T-helper 17 cell (primary cell): Measurements from ENCODE around the gene ATPAF1. TPM values are rescaled to one million over a fixed set of nuclear protein-coding genes. Genes with fewer than 3 reads are reported as not detected.

Experiments
- ATAC-seq: fragments of 150-1000 bp; cut with Tn5 transposase; 2 replicates; pipeline ENCODE4 v1.10.0; 2021; ENCODE audit warnings: mild to moderate bottlenecking, moderate library complexity
- DNase-seq, 3 donors: peaks; one replicate each; pipeline versions ENCODE4 v3.0.0 to v3.0.0-alpha.2; 2020 to 2021
- H3K9me3 ChIP-seq: one replicate; pipeline ENCODE4 v1.7.0; 2013; ENCODE audit warnings: low read length, mild to moderate bottlenecking; ENCODE audit not compliant: control insufficient read depth, poor library complexity, severe bottlenecking
- H3K27ac Mint-ChIP-seq: one replicate; pipeline ENCODE4 v1.8.0; 2022; ENCODE audit warnings: mild to moderate bottlenecking, moderate library complexity, mixed read lengths
- H3K27me3 Mint-ChIP-seq: one replicate; pipeline ENCODE4 v1.8.0; 2022; ENCODE audit warnings: mixed read lengths
- H3K36me3 Mint-ChIP-seq: one replicate; pipeline ENCODE4 v1.8.0; 2022; ENCODE audit warnings: low read depth, mixed read lengths
- H3K4me1 Mint-ChIP-seq: one replicate; pipeline ENCODE4 v1.8.0; 2022; ENCODE audit warnings: mild to moderate bottlenecking, mixed read lengths
- H3K4me3 Mint-ChIP-seq: one replicate; pipeline ENCODE4 v1.8.0; 2022; ENCODE audit warnings: mild to moderate bottlenecking, moderate library complexity, mixed read lengths
- total RNA-seq, 4 donors: library from RNA in 2 of 4; stranded (reverse) in 2 of 4; gene quantifications; one replicate each; pipeline ENCODE4 v1.2.3 and lab custom pipeline; 2022 to 2026

Gene ATPAF1
- total RNA-seq, 2 donors from 2014 or later = 19.7 to 21.5 TPM

DNA sequence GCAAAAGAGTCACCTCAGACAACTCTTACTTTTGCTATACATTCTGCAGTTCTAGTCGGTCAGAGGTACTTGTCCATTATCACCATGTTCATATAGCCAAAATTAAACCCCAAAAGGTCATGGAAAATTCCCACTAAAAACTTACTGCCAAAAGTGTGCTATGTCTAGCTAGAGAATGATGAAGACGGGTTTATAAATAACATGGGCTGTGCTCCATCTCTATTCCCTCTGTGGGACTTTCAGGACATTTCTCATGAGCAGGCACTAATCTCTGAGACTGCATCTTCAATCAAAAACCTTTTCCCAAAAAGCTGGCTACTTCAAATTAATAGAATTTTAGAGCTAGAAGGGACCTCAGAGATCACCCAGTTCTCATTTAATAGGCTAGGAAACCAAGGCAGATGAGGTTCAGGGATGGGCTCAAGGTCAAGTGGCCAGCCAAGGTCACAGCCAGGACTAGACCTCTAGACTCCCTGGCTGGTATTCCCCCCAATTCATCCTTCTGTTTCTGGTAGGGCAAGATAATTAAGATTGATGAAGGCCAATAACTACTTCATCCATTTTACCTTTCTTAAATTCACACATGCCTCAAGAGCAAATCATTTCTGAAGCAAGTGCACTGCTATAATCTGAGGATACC lies 30.6 kb downstream of the ATPAF1 start:
- peak overlapping the region; percentile 45 for H3K27ac Mint-ChIP-seq

DNA sequence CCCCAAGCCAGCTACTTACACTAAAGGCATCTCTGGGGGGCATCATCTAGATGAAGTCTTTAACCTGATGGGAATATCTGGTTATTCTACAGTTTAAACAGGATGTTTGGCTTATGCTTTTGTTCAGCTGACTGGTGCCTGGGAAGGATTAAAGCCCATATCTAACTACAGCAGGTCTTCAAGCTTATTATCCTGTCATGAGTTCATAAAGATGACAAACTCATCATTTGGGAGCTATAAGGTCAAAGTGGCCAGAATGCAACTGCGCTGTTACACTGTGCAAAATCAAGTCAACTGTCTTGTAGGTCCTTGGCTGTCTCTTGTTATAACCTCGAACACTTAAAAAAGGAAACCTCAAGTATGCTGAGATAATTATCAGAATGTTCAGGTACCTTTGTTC lies 33.0 kb downstream of the ATPAF1 start:
- Mint-ChIP-seq H3K27me3 (no peaks in the 10 kb centered on the region), H3K4me3 (no peak overlapping the region)

More for the DNA sequence above, 30.6 kb downstream of the ATPAF1 start:
- H3K9me3 ChIP-seq = no peaks in the 10 kb centered on the region
- ATAC-seq (no peak), DNase-seq (no peak)
- Mint-ChIP-seq H3K36me3 (peaks cover 28% of the 10 kb centered on the region), H3K4me1 (peaks cover 5% of the 10 kb centered on the region), H3K27me3 (no peaks in the 10 kb centered on the region), H3K4me3 (no peak overlapping the region)

DNA sequence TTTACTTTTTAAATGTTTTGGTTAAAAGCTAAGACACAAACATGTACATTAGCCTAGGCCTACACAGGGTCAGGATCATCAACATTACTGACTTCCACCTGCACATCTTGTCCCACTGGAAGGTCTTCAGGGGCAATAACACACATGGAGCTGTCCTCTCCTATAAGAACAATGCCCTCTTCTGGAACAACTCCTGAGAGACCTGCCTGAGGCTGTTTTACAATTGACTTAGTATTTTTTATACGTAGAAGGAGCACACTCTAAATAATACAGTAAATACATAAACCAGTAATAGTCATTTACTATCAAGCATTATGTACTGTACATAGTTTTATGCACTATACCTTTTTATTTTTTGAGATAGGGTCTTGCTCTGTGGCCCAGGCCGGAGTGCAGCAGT lies 37.4 kb downstream of the ATPAF1 start:
- DNase-seq = no peak
- Mint-ChIP-seq H3K27ac (no peak overlapping the region), H3K27me3 (no peaks in the 10 kb centered on the region), H3K4me1 (peaks cover 2% of the 10 kb centered on the region), H3K36me3 (peaks cover 7% of the 10 kb centered on the region), H3K4me3 (no peak overlapping the region)
- no peaks in the 10 kb centered on the region for H3K9me3 ChIP-seq
- no peak for ATAC-seq

More for the DNA sequence above, 33.0 kb downstream of the ATPAF1 start:
- peaks cover 18% of the 10 kb centered on the region for H3K36me3 Mint-ChIP-seq
- H3K27ac Mint-ChIP-seq = no peak overlapping the region
- peaks cover 2% of the 10 kb centered on the region for H3K4me1 Mint-ChIP-seq
- H3K9me3 ChIP-seq = no peaks in the 10 kb centered on the region
- DNase-seq (no peak), ATAC-seq (no peak)

DNA sequence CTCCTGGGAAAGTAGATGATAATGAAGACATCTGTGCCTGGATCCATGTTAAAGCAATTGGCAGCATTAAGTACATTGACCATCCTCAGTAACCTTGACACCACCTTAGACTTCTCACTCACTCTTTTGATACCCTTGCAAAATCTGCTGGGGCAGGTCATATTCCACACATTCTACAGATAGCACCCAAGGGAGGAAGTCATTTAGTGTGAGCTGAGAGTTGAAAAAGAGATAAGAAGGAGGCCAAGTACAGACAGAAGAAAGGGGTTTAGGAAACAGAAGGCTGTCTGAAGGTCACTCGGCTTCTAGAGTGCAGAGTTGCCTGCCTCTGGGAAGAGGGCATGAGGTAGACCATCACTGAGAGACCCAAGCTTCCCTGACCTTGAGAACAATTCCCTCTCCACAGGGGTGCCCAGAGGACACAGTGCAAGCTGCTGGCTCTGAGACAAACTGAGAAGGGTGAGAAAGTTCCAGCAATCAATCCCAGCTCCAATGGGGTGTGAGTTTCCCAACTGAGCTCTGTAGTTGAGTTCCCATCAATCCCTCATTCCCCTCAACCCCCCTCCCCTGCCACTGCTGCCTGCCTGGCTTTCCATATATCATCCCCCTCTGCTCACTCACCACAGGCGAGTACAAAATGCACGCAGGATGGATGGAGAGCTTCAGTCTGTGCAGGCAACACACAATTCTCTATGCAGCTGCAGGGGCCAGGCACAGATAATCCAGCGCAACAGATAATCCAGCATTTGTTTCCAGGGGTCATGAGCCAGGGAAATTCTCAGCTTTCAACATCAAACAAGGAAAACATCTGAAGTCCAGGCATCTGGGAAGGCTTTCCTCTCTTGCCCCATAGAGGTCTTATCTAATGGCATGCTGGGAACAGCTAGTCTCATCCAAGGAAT lies 44.2 kb downstream of the ATPAF1 start:
- H3K36me3 Mint-ChIP-seq = no peaks in the 10 kb centered on the region
- H3K4me3 Mint-ChIP-seq = no peak overlapping the region
- no peak overlapping the region for H3K27ac Mint-ChIP-seq
- ATAC-seq (no peak), DNase-seq (no peak)
- no peaks in the 10 kb centered on the region for H3K9me3 ChIP-seq
- H3K4me1 Mint-ChIP-seq = peaks cover 3% of the 10 kb centered on the region
- no peaks in the 10 kb centered on the region for H3K27me3 Mint-ChIP-seq

DNA sequence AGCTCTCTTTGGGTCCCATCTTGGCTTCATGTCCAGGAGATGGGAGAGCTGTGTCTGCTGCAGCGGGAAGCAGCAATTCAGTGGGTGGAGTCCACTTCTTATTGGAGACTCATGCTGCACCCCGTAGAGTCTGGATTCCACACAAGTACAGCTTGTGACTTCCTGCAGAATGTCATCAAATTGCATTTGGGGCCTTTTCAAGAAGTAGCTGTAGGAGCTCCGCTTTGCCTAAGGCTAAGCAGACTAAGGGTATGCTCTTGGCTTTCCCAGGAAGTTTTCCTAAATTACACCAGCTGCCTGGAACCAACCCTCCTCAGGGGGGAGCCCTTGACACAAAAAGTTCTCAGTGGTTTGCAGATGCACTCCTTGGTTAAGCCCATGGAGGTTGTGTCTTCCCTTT lies 45.8 kb downstream of the ATPAF1 start:
- DNase-seq (no peak), ATAC-seq (no peak)
- H3K36me3 Mint-ChIP-seq = no peaks in the 10 kb centered on the region
- no peaks in the 10 kb centered on the region for H3K9me3 ChIP-seq
- peaks cover 14% of the 10 kb centered on the region for H3K4me1 Mint-ChIP-seq
- H3K27ac Mint-ChIP-seq = no peak overlapping the region
- H3K27me3 Mint-ChIP-seq = no peaks in the 10 kb centered on the region
- H3K4me3 Mint-ChIP-seq = no peak overlapping the region

DNA sequence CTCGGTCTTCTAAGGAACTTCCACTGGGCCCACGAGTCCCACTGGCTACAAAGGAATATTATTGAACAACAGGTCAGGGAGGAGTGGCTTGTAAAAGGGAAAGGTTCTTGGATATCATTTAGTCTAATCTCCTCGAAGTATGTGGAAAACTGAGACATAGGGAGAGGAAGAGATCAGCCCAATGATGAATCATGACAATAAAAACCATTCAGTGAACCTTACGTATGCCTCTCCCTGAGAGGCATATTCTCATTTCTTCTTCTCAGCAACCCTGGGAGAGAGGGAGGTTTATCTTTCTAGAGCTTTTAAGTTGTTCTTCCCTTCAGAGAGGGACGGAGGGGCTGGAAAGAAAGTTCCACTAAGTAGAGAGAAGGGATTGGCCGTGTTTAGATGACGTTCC lies 46.2 kb downstream of the ATPAF1 start:
- Mint-ChIP-seq H3K4me1 (peaks cover 16% of the 10 kb centered on the region), H3K4me3 (no peak overlapping the region), H3K27ac (no peak overlapping the region), H3K36me3 (no peaks in the 10 kb centered on the region), H3K27me3 (no peaks in the 10 kb centered on the region)
- DNase-seq = no peak
- ATAC-seq = no peak
- H3K9me3 ChIP-seq = no peaks in the 10 kb centered on the region

DNA sequence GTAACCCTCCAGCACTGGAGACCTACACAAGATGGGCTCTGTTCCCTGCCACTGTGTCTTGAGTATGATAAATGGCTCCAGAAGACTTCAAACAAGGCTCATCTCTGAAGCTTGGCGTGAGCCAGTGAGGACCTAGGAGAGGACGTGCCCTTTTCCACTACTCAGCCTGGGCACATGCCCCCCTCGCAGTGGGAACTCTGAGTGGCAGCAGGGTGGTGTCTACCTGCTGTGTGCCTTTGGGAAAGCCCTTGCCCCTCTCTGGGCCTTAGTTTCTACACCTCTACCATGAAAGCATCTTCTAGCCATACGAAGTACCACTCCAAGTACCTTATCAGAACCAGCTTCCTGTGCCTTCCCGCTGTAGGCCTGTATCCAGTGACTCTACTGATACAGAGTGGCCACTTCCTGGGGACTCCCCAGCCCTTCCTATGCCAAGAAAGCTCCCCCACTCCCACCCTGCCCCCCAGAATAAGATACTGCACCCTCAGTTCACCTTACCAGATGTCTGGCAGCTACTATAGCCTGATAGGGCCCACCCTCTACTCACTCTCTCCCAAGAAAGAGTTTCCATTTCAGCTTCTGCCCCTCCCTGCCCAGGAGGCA lies 48.4 kb downstream of the ATPAF1 start:
- Mint-ChIP-seq H3K27me3 (no peaks in the 10 kb centered on the region), H3K4me1 (peaks cover 28% of the 10 kb centered on the region), H3K36me3 (no peaks in the 10 kb centered on the region), H3K27ac (no peak overlapping the region), H3K4me3 (no peak overlapping the region)
- ATAC-seq (no peak), DNase-seq (no peak)
- H3K9me3 ChIP-seq = no peaks in the 10 kb centered on the region

DNA sequence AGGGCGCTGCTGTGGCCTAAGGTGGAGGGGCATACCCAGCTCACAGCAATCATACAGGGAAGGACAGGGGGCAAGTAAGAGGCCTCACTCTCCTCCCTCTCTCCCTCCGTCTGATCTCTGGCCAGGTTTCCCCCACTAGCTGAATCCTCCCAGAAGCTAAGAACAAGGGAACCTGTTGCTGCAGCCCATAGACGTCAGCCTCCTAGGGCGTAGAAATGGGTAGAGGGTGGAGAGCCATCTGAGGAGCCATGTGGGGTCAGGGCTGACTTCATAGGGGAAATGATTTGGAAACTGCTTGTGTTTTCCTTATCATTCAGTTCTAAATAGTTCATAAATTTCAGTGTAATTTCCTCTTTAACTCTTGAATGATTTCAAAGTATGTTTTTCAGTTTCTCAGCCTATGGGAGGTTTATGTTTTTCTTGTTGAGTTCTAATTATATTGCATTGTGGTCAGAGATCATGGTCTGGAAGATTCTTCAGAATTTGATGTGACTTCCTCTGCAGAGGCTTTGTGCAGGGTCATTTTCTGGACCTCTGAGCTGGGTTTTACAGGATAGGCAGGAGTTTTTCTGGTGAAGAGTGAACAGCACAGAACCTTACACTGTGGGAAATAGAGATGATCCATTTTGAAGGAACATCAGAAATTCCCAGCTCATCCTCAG lies 49.3 kb downstream of the ATPAF1 start:
- Mint-ChIP-seq H3K36me3 (no peaks in the 10 kb centered on the region), H3K27ac (no peak overlapping the region), H3K4me3 (no peak overlapping the region), H3K27me3 (no peaks in the 10 kb centered on the region), H3K4me1 (peaks cover 35% of the 10 kb centered on the region)
- H3K9me3 ChIP-seq = no peaks in the 10 kb centered on the region
- ATAC-seq (no peak), DNase-seq (no peak)

DNA sequence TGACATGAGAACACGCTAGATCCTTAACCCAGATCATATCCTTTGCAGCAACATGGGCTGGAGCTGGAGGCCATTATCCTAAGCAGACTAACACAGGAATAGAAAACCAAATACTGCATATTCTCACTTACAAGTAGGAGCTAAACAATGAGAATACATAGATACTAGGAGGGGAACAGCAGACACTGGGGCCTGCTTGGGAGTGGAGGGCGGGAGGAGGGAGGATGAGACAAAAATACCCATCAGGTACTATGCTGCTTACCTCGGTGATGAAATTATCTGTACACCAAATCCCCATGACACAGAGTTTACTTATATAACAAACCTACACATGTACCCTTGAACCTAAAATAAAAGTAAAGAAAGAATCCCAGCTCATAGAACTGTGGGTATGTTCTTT lies 50.3 kb downstream of the ATPAF1 start:
- Mint-ChIP-seq H3K4me3 (peak overlapping the region; percentile 95), H3K27me3 (no peaks in the 10 kb centered on the region), H3K36me3 (no peaks in the 10 kb centered on the region), H3K27ac (peak overlapping the region; percentile 92), H3K4me1 (peaks cover 39% of the 10 kb centered on the region)
- DNase-seq (no peak), ATAC-seq (no peak)
- no peaks in the 10 kb centered on the region for H3K9me3 ChIP-seq

DNA sequence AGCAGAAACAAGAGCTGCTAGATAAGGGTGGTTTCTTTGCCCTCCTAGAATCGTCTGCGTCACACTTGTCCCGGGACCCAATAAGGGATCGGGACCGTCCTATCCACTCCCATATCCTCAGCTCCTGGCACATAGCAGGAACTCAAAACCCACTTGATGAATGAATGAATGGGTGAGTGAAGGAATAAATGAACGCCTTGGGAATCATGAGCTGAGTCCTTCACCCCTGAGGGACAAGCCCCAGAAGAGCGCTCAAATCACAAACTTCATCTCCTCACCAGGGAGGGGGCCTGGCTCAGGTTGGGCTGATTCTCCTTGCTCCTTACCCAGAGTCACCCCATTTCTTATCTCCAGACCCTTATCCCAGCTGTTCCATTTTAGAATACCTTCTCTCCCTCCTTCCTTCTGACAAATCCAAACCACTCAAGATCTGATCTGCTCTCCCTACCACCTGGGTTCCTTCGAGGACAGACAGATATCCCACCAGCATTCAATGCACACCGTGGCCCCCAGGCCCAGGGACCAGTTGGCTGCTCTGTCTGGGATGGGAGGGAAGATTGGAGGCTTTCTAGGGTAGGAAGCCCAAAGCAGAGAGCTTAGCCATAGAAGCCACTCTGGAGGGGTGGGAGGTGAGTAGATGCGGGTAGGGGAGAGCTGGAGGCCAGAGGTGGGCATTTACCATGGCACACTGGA lies 50.9 kb downstream of the ATPAF1 start:
- no peak for DNase-seq
- ATAC-seq = no peak
- H3K4me3 Mint-ChIP-seq = peak overlapping the region; percentile 95
- H3K27me3 Mint-ChIP-seq = no peaks in the 10 kb centered on the region
- no peaks in the 10 kb centered on the region for H3K9me3 ChIP-seq
- peaks cover 41% of the 10 kb centered on the region for H3K4me1 Mint-ChIP-seq
- H3K27ac Mint-ChIP-seq = peak overlapping the region; percentile 92
- no peaks in the 10 kb centered on the region for H3K36me3 Mint-ChIP-seq

DNA sequence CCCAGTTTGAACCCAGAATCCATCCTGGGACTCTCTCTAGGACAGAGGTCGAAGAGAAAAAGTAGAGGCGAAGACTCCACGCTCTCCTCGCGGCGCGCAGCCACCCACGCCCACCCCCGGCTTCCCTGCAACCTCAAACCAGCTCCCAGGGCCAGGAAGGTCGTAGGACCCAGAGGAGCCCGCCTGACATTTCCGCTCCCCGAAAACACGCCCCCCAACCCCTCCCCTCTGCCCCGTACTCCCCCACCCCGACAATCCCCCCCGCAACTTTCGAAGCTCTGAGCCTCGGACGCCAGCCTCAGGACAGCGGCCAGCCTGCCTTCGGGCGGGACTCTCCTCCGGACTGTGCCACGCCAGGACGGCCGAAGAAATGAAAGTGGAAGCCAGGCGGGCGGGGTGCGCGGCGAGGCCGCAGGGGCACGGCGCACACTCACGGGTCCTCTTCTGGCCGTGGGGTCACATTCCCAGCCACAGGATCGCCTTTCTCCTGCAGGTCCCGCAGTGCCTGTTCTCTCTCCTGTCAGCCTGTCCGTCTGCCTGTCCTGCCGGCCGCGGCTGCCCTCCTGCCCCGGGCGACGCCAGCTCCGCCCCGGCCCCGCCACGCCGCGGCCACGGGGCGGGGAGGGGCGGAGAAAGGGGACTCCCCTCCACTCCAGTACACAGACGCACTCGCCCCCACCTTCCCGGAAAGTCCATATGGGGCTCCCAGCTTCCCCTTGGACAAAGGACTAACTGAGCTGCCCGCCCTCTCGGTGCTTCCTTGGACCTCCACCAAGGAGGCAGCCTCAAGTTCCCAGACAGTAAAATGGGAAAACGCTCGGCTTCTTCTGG lies 51.7 kb downstream of the ATPAF1 start, which contains the start of gene MOB3C:
MOB3C (minus strand) TSS at position 535 of the 831 bp plus-strand sequence. CDS start 3,490 bp downstream, outside the sequence.
- Mint-ChIP-seq H3K4me3 (peak within 1 kb of the TSS; percentile 95), H3K27ac (peak within 1 kb of the TSS; percentile 92), H3K27me3 (no peaks in the 10 kb centered on the region), H3K4me1 (peaks cover 43% of the 10 kb centered on the region), H3K36me3 (no peaks in the 10 kb centered on the region)
- no peaks in the 10 kb centered on the region for H3K9me3 ChIP-seq
- DNase-seq (peak; percentile 32 to 54 (median 53)), ATAC-seq (peak; percentile 83)

DNA sequence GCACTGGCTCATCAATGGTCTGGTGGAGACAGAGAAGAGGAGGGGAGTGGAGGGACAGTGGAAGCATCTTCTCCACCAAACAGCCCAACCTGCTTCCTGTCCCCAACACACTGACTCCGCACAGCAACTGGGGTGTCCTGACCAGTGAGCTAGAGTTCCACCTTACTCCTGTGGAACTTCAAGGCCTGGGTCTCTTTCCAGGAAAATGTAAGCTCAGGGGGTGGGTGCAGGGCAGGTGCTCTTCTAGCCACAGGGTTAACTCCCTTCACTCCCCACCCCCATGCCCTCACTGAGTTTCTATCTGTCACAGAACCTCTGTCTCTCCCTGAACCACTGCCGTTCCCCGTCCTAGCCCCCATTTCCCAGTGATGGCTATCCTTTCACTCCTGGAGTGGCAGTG lies 52.4 kb downstream of the ATPAF1 start:
- peak overlapping the region; percentile 92 for H3K27ac Mint-ChIP-seq
- no peaks in the 10 kb centered on the region for H3K27me3 Mint-ChIP-seq
- H3K4me3 Mint-ChIP-seq = peak overlapping the region; percentile 95
- DNase-seq (no peak), ATAC-seq (peak; percentile 2)
- H3K4me1 Mint-ChIP-seq = peaks cover 50% of the 10 kb centered on the region
- no peaks in the 10 kb centered on the region for H3K36me3 Mint-ChIP-seq
- H3K9me3 ChIP-seq = no peaks in the 10 kb centered on the region
